Measurements from ENCODE around the gene MECR. TPM values are rescaled to one million over a fixed set of nuclear protein-coding genes. Genes with fewer than 3 reads are reported as not detected.

MECR gene
- total RNA-seq, 1 experiment from 2014 or later, result 42.9 TPM

- ATAC-seq, result no peak
- CTCF ChIA-PET, result no interaction called here
Measured at GRCh38 chr1:29148656-29149491, 81.9 kb downstream of the MECR start.

More at GRCh38 chr1:29148656-29149491, 81.9 kb downstream of the MECR start:
- BruUV-seq (replicated peaks), result no TSS peak
- Histone ChIP-seq H3K4me3 (replicated peaks in 1 of 2; ENCODE audit: low read depth in 1 of 2, low read length in 2 of 2) (no peak overlapping the region), H3K4me2 (ENCODE audit: low read length) (no peak overlapping the region), H2AFZ (ENCODE audit: low read depth, low read length, poor library complexity, severe bottlenecking) (no peak overlapping the region), H3K9me2 (ENCODE audit: insufficient read depth) (no peaks in the 10 kb centered on the region), H3K27ac (ENCODE audit: low read depth, low read length) (0 out of 2 replicates have a peak overlapping the region, but pooled peaks have one; percentile 14), H3K9ac (ENCODE audit: low read length) (no peak overlapping the region), H3K4me1 (ENCODE audit: control insufficient read depth in 1 of 2, insufficient read depth in 2 of 2, low read length in 2 of 2) (peaks cover 0 to 7% of the 10 kb centered on the region in 2 experiments; a peak in 1 of 4 replicates), H4K20me1 (ENCODE audit: insufficient read depth) (no peaks in the 10 kb centered on the region), H3K79me2 (ENCODE audit: insufficient read depth, low read length) (peaks cover 32% of the 10 kb centered on the region), H3K27me3 (ENCODE audit: insufficient read depth, low read length) (no peaks in the 10 kb centered on the region), H3K36me3 (ENCODE audit: control insufficient read depth in 1 of 2, insufficient read depth in 2 of 2, low read length in 2 of 2) (peaks cover 59 to 63% of the 10 kb centered on the region in 2 experiments), H3K9me3 (ENCODE audit: control insufficient read depth in 1 of 2, insufficient read depth in 1 of 2, low read depth in 1 of 2, low read length in 2 of 2) (no peaks in the 10 kb centered on the region)
- RAD21 ChIA-PET (ENCODE audit: low non-redundant PET in 1 of 2, low total read pairs in 2 of 2, uncharacterized antibody in 2 of 2, unreplicated experiment in 2 of 2), result no interaction called here
- no peak for DNase-seq (ENCODE audit: low read depth, low spot score)
- intact Hi-C loops (cut with micrococcal nuclease), result no loop called here
- no peak for TF ChIP-seq CBX3 (IDR thresholded peaks at IDR 0.05; ENCODE audit: low read depth)
- no peak for TF ChIP-seq ZFX (IDR thresholded peaks at IDR 0.05)
- TF ChIP-seq RAD21 (IDR thresholded peaks at IDR 0.05; ENCODE audit: low read depth), result no peak
- no peak for TF ChIP-seq ZBTB33 (IDR thresholded peaks at IDR 0.05; ENCODE audit: extremely low read depth, insufficient replicate concordance, low read length)
- TF ChIP-seq SRF (IDR thresholded peaks at IDR 0.05; ENCODE audit: low read depth), result no peak
- no peak for TF ChIP-seq ELF1 (IDR thresholded peaks at IDR 0.05; ENCODE audit: borderline replicate concordance, low read depth)
- no peak for TF ChIP-seq EZH2phosphoT487 (IDR thresholded peaks at IDR 0.05; ENCODE audit: borderline replicate concordance)
- TF ChIP-seq POLR2A (IDR thresholded peaks at IDR 0.05; ENCODE audit: borderline replicate concordance, extremely low read depth, insufficient read depth, insufficient read length), result no peak
- no peak for TF ChIP-seq EGR1 (IDR thresholded peaks at IDR 0.05; ENCODE audit: low read depth)
- TF ChIP-seq ATF3 (IDR thresholded peaks at IDR 0.05), result no peak
- TF ChIP-seq SP1 (IDR thresholded peaks at IDR 0.05; ENCODE audit: low read depth), result no peak
- no peak for TF ChIP-seq TCF7L2 (IDR thresholded peaks at IDR 0.05; ENCODE audit: borderline replicate concordance, extremely low read depth, insufficient read depth, insufficient read length)
- POLR2A ChIA-PET, result no interaction called here
